Activated T-cell treated with anti-CD3 and anti-CD28 coated beads for 24 hours (primary cell): ENCODE results near the gene CCDC191.

Experiments used
- DNase-seq: peaks from one replicate; pipeline ENCODE4 v3.0.0-alpha.2; 2020; ENCODE audit warnings: low read depth

CCDC191 gene

DNA sequence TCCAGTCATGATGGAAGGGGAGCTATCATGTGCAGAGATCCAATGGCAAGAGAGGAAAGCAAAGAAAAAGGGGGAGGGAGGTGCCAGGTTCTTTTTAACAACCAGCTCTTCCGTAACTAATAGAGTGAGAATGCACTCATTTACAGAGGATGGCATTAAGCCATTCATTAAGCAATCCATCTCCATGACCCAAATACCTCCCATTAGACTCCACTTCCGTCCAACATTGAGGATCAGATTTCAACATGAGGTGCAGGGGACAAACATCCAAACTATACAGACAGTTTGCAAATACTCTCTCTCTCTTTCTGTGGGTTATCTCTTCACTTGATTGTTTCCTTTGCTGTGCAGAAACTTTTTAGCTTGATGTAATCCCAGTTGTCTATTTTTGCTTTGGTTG is 87.3 kb downstream of the CCDC191 start:
- no peak for DNase-seq

DNA sequence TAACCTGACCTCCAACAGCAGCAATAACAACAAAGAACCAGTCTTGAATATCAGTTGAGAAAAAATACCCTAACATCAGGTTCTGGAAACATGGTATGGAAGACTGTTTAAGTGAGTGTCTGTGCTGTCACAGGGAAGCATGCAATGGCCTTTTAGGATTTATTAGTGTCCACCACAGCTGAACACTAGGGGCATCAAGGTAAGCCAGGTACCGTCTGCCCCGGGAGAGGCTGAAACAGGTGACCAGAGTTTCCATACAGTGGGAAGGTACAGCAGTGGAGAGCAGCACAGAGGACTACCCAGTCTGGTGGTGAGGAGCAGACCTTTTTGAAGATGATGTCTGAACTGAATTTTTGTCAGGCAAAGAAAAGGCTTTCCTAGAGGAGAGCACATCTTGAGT is 90.2 kb downstream of the CCDC191 start:
- no peak for DNase-seq

DNA sequence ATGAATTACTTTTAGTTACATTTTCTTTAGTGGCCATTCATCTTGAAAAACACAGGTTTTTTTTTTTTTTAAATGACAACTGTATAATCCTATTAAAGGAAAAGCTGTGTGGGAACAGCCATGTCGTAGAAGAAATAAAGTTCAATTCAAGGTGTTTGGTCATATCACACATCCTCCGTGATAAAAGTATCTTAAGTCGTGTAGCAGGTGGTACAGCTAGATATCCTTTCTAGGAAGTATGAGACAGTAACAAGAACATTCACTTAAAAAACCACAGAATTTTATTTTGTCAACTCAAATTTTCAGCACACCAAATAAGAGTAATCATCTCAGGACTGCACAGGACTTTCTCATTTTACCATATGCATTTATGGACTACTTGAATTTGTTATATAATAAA is 92.4 kb downstream of the CCDC191 start:
- no peak for DNase-seq

DNA sequence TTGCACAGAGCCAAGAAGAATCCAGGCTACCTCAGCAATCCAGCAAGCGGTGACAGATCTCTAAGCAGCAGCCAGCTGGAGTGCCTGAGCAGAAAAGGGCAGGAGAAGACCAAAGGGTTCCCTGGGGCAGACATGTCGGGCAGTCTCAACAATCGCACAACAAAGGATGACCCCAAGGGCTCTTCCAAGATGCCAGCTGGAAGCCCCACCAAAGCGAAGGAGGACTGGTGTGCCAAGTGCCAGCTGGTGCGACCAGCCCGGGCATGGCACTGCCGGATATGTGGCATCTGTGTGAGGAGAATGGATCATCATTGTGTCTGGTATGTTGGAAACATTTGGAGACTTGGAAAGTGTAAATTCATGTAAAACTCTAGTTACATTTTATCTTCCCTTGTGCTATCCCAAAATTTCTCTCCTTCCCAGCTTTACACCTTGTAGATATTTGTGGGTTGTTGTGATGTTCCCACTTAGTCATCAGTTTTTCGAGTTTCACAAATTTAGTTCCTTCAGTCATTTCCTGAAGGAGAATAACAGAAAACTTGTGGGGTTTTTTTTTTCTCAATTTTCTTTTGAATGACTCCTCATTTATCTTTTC is 102.1 kb downstream of the CCDC191 start:
- no peak for DNase-seq

DNA sequence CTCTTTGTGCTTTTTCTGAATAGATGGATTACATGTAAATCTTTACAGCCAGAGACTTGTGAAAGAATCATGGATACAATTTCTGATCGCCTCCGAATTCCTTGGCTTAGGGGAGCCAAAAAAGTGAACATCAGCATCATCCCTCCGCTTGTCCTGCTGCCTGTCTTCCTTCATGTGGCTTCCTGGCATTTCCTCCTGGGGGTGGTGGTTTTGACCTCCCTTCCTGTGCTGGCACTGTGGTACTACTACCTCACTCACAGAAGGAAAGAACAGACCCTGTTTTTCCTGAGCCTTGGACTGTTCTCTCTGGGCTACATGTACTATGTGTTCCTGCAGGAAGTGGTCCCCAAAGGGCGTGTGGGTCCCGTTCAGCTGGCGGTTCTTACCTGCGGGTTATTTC is 102.6 kb downstream of the CCDC191 start:
- DNase-seq, result no peak

DNA sequence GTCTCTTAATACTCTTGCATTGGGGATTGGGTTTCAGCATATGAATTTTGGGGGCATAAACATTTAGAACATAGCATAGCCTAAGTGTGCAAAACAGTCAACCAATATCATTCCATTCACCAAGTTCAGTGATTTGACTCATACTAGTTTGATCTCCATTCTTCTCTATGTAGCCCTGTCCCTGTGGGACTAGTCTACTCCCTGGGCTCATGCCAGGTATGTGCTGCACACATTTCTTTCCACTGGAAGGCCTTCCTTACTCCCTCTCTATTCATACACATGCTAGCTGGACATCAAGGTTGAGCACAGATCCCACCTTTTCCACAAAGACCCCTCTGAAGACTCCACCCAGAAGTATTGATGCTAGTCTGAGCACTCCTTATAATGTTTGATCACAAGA is 103.4 kb downstream of the CCDC191 start:
- no peak for DNase-seq

DNA sequence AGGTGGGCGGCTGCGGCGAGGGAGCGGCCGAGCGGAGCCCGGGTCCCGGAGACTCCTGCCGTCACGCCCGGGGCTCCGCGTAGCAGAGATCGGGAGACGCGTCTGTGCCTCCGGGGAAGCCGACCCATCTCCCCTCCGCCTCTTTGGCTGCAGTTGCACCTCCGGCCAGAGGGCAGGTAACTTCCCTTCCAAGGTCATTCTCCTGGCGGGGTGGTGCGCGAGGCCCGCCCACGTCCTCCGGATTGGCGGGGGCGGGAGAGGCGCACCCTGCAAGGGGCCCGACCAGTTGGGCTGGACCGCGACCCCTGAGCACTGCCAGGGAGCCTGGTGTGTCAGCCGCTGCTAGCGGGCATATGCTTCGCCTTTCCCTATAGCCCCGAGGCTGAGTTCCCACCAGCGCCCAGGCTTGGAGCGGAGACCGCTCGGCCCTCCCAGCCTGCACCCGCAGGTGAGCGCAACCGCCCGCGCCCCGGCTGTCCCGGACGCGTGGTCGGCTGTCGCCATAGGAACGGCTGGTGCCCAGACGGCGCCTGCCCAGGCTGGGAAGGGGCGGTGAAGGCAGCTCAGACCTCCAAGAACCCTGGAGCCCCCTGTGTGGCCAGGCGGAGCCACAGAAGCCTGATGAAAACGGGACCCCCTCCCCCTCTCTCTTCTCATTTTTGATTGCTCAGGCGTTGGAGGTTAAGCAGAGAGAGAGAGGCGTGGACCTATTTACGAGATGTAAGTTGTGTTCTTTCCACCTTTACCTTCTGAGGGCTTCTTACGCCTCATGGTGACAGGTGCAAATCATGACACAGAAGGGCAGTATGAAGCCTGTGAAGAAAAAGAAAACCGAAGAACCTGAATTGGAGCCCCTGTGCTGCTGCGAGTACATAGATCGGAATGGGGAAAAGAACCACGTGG is 108.1 kb downstream of the CCDC191 start:
- peak; percentile 3 for DNase-seq

DNA sequence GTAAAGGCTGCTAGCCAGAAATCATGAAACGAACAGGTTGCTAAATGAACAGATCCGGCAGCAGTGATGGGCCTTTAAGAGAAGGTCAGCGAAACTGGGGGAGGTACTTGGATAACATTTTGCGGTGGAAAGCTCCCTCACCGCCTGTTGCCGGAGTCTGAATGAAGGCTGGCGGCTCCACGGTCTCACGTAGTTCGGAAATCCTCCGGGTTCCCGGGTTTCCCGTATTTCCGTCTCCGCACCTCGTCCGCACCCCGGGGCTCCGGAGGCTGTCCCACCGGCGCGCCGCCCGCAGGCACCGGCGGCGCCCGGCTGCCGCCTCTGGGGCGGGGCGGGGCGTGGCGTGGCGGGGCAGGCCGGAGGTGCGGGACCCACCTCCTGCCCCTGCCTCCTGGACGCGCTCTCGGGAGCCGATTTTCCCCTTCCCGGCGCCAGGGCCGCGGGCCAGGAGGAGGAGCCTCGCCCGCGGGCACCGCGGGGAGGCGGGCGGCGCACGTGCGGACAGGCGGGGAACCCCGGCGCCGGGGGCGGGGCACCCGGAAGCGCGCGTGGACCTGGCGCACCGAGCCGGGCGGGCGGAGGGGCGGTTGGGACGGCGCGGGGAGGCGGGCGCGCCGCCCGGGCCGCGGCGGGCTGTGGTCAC is 108.8 kb downstream of the CCDC191 start, which contains the start of gene ZDHHC23:
ZDHHC23 (plus strand) TSS at position 642 of the 643 bp plus-strand sequence. CDS start 790 bp downstream, outside the sequence.
- DNase-seq, result peak; percentile 49

DNA sequence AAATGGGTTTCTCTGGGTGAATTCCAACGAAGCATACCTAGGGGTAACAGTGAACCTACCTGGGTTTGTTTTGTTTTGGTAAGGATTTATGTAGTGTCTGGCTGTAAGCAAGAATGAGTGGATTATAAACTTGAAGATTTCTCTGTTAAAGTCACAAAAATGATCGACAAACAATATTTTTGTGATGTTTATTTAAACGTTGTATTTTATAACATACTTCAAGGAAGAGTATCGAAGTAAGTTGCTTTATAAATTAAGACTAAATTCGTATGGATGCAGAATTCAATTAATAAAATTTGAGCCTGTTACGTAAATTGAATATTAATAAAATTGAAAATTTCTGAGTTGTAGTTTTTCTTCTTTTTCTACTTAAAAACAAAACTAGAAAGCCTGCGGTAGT is 109.5 kb downstream of the CCDC191 start:
- no peak for DNase-seq

DNA sequence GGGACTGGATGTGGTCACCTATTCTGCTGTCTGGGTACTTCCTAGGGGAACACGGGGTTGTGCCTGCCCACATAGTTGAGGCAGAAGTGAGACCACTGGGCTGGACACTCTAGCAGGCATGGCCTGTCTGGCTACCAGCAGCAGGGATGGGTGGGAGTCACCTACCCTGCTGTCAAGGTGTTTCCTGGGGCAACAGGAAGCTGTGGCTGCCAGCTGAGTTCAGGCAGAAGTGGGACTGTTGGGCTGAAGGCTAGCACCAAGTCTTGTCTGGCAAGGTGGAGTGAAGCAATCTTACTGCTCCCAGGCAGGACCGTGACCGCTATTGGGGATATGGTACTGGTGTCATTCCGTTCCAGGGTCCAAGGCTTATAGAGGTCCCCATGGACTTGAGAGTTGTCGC is 128.8 kb downstream of the CCDC191 start:
- DNase-seq, result no peak

DNA sequence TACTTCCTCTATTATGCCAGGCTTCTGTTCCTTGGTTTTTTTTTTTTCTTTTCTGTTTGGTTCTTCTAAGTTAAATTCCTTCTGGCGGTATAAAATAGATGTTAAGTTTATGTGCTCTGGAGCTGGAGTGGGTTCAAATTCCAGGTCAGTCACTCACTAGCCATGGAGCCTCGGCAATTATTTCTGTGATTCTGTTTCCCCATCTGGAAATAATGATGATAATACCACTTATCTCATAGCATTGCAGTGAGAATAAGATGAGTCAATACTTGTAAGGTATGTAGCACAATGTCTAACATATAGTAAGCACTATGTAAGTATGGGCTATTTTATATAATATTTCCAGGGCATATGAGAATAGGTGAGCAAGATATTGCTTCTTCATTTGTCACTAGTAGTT is 141.7 kb downstream of the CCDC191 start:
- DNase-seq, result no peak
